OCI-M1 (cell line): ENCODE results near the gene ZDBF2.
"Not testable (repeated sequence)": the region's sequence is repeated elsewhere in the genome, so short reads cannot be mapped to it uniquely, and the experiment has no call there.

Experiments
- DNase-seq: peaks from one replicate; lab custom pipeline; 2025; lab: John Stamatoyannopoulos, UW

The ZDBF2 gene

DNA sequence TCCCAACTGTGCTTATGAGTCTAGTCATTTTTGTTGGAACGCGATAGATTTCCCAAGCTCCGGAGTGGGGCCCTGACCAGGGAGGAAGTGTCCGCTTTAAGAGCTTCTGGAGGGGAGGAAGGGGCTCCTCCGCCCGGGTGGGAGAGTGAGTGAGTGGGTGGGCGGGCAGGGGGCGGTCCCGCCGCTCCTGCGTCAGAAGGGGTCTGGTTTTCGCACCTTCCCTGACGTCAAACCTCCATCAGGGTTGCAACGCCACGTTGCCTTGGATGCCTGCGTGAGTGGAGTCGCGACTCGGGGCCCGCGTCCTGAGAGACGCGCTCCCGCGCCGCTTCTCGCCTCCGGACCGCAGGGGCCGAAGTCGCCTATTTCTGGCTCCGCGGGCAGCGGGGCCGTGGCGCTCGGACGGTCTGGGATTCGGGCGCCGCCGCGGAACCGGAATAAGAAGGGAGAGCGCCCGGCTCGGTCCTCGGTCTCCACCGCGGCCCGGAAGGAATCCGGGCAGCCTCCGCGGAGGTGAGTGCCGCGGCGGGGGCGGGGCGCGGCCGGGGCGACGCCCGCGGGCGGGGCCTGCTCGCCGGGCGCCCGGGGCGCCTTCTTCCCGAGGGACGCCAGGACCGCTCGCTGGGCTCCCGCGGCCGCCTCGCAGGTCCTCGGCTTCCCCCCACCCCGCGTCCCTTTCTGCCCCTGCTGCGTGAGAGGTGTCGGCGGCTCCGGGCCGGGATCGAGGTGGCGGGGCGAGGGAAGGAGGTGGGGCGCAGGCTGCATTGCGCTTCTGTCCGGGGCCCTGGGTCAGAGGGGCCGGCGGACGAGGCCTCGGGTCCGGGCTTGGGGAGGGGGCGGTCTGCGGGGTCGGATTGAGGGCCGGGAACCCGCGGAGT, at the start of gene ZDBF2:
Gene ZDBF2 (plus strand): TSS at position 230 of the 878 bp plus-strand sequence. CDS start 7,187 bp downstream, outside the sequence.
- no peak for DNase-seq

DNA sequence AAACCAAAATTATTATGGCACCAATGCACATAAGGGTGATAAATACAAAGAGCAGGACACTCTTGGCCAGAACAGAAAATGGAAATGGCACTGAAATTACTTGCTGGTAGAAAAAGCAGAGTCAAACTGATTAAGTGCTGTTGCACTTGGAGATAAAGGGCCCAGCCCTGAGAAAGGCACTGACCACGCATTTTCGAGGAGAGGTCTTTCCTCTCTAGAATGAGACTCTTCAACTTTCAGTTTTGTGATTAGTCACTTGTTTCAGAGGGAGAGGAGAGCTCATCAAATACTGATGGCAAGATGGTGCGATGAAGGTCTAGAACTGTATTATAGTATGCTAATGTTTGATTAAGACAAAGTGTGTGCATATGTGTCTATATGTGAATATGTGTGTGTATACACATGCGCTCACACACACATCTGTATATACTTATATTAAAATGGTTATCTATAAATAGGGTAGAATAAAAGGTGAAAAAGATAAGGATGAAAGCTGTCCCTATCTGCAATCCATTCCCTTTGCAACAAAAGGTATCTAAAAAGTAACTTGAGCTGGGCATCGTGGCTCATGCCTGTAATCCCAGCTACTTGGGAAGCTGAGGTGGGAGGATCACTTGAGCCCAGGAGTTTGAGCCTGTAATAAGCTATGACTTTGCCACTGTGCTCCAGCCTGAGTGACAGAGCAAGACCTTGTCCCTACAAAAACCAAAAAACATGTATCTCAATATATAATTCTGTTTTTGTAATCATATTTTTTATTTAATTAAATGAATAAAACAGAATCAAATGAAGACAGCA, 48.8 kb upstream of the ZDBF2 start:
- peak; percentile 68 for DNase-seq

DNA sequence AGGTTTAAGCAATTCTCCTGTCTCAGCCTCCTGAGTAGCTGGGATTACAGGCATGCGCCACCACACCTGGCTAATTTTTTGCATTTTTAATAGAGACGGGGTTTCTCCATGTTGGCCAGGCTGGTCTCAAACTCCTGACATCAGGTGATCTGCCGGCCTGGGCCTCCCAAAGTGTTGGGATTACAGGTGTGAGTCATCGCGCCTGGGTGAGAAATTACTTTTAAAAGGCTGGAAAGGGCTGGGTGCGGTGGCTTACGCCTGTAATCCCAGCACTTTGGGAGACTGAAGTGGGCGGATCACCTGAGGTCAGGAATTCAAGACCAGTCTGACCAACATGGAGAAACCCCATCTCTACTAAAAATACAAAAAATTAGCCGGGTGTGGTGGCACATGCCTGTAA, 45.8 kb upstream of the ZDBF2 start:
- DNase-seq = not testable (repeated sequence)

DNA sequence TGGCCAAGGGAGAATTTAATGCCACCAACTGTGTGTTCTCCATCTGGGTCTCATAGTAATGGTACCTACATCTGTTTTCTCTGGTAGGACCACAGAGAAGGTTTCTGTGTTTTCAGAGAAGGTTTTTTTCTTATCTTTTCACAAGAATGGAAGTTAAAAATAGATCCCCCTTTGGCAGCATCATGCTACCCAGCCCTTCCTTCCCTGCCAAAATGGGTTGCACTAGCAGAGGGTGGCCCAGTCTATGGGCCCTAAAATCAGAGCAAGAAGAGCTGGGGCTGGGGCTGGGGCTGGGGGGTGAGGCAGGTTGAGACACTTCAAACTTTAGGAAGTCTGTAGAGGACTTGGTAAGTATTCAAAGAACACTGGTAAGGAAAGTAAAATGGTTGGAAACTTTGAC, 44.8 kb upstream of the ZDBF2 start:
- DNase-seq = no peak

DNA sequence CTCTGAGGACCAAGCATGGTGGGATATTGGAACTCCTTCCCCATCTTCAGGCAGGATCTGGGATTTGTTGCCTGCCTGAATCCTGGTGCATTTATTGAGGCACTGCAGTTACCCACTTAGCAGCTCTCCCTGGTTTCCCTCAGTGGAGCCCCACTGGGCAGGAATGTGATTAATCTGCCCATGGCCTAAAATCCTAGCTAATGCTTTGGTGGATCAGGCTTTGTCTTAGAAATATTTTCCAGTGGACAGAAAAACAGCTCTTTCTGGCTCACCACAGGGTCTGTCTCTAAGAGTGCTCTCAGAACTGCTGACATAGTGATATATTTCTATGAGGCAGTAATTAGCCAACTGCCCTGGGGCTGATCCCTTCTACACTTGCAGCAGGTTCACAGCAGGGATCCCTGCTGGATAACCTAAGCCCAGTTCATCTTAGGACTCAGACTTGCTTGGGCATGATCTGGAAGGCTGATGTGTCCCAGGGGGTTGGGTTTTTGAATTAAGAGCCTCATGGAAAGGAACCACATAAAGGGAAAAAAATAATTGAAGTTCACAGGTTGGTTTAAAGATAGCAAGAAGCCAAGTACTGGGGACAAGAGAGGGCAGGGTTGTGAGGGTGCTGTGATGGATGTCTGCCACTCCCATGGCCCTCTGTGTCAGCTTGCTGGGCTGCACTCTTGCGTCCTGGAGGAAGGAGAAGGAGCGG, 44.3 kb upstream of the ZDBF2 start:
- DNase-seq = no peak

DNA sequence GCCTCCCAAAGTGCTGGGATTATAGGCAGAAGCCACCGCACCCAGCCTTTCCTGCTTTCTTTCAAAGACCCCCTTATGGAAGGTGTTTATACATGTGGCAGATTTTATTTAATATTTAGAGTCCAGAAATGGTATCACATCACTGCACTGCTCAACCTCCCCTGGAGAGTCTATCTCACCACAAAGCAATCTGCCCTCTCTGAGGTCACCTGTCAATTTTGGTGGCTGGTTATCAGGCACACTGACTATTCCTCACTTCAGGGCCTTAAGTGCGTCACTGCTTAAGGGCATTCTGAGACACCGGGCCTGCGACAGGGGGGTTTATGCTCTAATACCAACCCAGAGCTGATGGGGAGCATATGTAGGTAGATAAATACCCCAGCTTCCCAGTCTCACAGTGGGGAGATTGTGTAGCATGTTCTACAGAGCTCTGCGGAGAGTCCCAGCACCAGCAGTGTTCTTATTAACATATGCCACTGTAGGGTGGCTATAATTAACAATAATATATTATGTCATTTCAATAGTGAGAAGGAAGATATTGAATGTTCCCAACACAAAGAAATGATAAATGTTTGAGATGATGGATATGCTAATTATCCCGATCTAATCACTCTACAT, 42.7 kb upstream of the ZDBF2 start:
- DNase-seq = no peak

DNA sequence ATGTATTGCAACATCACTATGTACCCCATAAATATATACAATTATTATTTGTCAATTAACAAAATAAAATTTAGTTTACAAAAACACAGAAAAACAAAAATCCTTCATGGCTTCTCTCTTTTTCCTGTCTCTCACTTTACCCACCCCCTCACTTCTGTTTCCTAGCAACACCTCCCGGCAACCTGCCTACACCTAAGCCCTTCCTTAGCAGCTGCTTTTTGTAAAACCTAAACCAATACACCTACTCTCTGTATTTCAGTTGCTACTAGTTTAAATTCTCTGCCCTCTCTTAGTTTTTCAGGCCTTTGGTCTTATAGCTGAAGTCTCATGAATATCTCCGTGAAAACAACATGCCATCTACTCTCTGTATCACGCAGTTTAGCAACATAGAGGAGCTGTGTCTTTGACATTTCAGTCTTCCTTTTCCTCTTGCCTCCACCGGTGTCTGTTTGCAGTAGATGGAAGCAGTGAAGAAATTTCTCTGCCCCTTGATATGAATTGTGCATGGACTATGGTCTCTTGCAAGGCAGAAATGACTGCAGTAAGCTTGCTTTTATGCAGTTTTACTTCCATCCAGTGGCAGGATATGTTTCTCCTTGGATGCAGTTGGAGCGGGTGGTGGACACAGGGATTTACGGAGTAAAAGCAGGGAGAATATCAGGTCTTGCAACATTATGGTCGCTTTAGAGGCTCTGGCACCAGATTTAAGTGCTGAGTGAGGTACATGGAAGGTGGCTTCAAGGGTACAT, 42.0 kb upstream of the ZDBF2 start:
- DNase-seq = no peak

DNA sequence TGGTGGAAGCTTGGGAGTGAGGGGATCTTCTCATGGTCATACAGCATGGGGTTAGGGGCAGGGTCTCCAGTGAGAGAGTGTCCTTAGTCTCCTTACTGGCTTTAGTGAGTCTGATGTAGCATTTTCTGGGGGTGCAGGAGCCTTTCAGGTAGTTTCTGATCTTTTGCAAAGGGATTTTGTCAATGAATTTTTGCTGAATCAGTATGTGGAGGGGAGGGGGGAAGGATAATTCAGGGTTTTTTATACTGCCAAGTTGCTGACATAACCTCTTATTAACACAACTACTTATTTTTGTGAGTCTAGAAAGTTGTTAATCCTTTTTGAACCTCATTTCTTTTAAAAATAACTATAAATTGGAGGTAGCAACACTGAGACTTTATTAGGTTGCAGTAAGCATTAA, 35.3 kb upstream of the ZDBF2 start:
- no peak for DNase-seq

DNA sequence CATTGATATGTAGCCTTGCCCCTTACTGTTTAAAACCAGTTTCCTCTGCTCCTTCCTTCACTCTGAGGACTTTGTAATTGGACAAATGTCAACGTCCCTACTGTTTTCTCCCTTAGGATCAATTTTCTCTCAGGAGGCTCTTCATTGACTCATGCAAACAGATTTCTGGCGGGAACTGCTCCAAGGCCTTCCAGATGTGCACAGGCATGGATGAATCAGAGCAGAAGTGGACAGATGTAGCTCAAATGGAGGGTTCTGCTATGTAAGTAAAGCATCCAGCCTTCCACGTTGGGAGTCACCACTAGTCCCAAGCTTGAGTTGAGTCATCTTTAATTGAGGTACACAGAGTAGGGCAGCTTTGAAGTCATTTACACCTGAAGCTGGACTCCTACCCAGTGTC, 34.1 kb upstream of the ZDBF2 start:
- DNase-seq = no peak

DNA sequence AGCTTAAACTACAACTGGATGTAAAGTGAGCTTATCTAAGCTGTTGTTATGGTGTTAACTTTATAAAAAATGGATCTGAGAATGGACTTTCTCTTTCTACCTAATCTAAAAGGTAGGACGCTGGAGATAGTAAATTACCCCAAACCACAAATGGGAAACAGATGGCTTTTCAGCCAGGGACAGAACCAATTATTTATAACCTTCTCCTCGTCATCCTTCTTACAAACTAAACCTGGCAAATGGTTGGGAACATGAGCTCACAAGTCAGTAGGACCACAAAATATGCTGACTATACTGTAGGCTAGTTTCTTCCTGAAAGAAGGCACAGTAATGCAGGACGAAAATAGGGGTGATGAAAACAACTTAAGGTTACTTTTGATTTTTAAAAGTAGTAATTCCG, 32.7 kb upstream of the ZDBF2 start:
- no peak for DNase-seq

DNA sequence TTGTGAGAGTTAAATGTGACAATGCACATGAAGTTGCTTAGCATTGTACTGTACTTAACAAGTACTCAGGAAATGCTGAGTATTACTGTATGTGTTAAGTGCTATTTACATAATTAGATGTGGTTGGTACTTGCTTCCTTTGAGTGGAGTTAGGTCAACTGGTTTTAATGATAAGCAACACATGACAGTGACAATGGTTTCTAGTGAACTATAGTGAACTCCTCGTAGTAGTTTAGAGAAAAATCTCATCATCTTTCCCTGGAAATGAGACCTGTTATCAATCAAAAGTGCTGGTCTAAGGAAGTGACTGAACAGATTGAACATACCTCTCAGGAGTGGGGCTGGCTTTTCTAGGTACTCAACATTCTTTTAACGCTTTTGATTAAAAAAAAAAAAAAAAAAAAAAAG, 29.2 kb upstream of the ZDBF2 start:
- DNase-seq = peak; percentile 67

DNA sequence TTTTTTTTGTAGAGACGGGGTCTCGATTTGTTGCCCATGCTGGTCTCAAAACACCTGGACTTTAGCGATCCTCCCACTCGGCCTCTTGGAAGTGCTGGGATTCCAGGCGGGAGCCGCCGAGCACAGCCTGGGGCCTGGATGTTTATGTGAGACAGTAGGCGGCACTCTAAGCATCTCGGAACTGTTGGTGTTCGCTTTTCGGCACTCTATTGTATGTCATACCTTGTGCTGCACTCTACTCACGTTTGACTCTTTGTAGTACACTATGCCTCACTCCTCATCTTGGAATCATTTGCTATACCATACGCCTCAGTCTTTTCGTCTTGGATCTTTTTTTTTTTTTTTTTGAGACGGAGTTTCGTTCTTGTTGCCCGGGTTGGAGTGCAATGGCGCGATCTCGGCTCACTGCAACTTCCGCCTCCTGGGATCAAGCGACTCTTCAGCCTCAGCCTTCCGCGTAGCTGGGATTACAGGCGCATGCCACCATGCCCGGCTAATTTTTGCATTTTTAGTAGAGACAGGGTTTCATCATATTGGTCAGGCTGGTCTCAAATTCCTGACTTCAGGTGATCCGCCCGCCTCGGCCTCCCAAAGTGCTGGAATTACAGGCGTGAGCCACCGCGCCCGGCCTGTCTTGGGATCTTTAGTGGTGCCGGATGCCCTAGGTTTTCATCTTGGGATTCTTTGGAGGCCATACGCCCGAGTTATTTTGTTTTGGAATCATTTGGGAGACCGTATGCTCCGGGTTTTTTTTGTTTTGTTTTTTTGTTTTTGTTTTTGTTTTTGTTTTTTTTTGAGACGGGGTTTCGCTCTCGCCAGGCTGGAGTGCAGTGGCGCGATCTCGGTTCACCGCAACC, 24.2 kb upstream of the ZDBF2 start:
- no peak for DNase-seq

DNA sequence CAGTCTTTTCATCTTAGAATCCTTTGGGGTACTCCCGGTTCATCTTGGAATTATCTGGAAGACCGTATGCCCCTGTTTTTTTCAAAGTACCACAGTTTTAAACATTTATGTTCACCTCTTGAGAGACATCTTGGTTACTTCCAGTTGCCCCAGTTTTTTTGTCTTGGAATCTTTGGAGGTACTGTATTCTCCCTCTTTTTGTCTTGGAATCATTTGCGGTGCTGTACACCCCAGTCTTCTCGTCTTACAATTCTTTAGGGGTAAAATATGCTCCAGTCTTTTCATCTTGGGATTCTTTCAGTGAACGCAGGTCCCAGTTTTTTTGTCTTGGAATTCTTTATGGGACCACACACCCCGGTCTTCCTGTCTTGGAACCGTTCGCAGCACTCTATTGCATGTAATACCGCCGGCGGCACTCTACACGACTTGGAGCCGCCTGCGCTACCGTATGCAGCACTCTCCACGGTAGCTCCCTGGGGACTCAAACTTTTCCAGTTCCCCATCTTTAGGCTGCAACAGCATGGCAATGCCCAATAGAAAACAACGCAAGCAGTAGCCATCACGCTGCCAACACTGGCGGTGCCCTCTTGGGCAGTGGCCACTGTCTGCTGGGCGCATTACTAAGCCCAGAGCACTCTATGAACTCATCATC, 21.2 kb upstream of the ZDBF2 start:
- DNase-seq = no peak

DNA sequence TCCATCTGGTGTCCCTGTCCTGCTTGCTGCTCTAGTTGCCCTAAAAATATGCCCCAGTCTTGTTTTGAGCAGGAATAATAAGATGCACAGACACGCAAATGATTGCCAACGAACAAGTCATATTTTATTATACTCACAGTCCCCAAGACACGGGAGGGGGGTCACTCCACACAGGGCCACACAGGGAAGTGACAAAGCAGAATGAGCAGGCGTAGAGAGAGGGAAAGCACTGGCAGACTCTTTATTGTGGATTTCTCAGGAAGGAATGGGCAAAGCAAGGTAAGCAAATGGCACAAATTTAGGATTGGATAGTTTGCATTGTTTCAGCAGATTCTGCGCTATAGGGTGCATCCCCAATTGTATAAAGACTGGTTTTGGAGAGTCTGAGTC, 20.7 kb upstream of the ZDBF2 start:
- DNase-seq = no peak

DNA sequence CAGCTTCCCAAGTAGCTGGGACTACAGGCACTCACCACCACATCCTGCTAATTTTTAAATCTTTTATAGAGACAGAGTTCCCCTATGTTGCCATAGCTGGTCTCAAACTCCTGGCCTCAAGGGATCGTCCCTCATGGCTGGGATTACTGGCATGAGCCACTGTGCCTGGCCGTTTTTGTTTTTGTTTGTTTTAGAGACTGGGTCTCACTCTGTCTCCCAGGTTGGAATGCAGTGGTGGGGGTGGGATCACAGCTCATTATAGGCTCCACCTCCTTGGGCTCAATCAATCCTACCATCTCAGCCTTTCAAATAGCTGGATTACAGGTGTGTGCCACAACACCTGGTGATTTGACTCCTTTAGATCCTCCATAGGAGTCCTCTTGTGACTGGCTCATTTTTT, 19.5 kb upstream of the ZDBF2 start:
- no peak for DNase-seq

DNA sequence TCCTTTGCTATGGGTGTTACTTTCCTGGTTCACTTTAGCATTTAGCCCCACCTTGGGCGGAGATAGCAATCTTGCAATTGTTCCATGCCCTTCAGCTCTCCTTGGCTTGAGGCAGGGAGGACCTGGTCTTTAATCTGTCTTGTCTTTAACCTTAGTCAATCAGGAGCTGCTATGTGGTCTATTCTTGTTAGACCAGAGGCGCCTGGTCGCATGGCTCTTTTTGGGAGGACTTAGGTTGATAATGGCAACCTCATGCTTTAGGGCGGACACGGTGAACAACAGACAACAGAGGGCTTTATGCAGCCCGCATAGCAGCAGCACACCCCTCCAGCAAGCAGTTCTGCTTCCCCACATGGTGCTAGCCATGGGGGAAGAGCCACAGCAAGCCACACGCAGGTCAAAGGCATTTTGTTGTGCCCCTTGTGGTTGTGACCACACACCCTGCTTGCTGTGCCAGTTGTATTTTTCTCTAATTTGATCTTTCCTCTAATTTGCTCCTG, 17.7 kb upstream of the ZDBF2 start:
- DNase-seq = peak; percentile 11

DNA sequence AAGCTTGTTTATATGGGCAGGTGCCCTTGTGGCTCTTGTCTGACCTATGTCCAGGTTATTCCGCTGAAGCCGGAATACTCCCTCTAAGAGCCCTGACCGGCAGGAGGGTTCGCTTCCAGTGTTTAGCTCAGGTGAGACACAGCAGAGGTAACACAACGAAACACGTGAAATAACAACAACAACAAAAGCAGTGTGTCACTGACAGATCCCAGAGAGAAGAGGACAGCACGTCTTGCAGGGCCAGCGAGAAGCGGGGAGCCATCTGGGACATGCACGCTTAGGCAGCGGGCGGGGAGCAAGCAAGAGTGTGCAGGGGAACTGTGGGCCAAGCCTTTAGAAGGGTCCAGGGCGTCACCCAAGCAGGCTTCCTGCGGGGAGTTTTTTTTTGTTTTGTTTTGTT, 17.1 kb upstream of the ZDBF2 start:
- no peak for DNase-seq

DNA sequence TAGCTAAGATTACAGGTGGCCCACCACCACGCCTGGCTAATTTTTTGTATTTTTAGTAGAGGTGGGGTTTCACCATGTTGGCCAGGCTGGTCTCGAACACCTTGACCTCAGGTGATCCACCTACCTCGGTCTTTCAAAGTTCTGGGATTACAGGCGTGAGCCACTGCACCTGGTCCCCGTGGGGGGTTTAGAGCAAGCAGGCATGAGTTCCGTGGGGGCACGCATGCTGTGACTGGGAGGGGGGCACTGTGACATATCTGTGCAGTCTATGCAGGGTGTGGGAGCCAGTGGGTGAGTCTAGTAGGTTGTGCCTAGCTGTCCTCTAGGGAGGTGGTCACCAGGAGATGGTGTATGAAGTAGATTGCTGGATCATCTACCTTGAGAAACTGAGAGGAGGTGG, 16.6 kb upstream of the ZDBF2 start:
- no peak for DNase-seq

DNA sequence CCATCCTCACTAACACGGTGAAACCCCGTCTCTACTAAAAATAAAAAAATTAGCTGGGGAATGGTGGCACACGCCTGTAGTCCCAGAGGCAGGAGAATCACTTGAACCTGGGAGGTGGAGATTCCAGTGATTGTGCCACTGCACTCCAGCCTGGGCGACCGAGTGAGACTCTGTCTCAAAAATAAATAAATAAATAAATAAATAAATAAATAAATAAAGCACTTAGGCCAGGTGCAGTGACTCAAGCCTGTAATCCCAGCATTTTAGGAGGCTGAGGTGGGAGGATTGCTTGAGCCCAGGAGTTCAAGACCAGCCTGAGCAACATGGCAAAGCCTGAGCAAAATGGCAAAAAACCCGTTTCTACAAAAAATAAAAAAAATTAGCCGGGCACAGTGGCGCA, 15.8 kb upstream of the ZDBF2 start:
- DNase-seq = not testable (repeated sequence)
